Loucy (cell line): ENCODE measurements around the gene CGN.

ENCODE experiments used
- H2AFZ ChIP-seq: fragments of 200-600 bp; sonication (generic); 2 replicates; pipeline ENCODE4 v1.6.0; 2016; ENCODE audit warnings: antibody characterized with exemption, mild to moderate bottlenecking, low read length, moderate library complexity
- H3F3A ChIP-seq: fragments of 200-600 bp; 2 replicates; pipeline ENCODE4 v1.6.0; 2016; ENCODE audit warnings: antibody characterized with exemption, low read depth, mild to moderate bottlenecking
- H3K27me3 ChIP-seq: fragments of 200-600 bp; sonication (generic); 2 replicates; pipeline ENCODE4 v1.6.1; 2014; ENCODE audit warnings: low read length, mild to moderate bottlenecking; ENCODE audit not compliant: insufficient read depth, poor library complexity, severe bottlenecking
- H3K36me3 ChIP-seq: fragments of 200-600 bp; sonication (generic); 2 replicates; pipeline ENCODE4 v1.6.1; 2016; ENCODE audit warnings: low read length; ENCODE audit not compliant: insufficient read depth
- H3K4me1 ChIP-seq: fragments of 200-600 bp; sonication (generic); 2 replicates; pipeline ENCODE4 v1.5.1; 2014; ENCODE audit warnings: low read length, mild to moderate bottlenecking; ENCODE audit not compliant: insufficient read depth, poor library complexity, severe bottlenecking
- H3K4me2 ChIP-seq: fragments of 200-600 bp; sonication (generic); 2 replicates; pipeline ENCODE4 v1.6.0; 2014; ENCODE audit warnings: antibody characterized with exemption, low read length, low read depth, mild to moderate bottlenecking; ENCODE audit not compliant: poor library complexity, severe bottlenecking
- H3K4me3 ChIP-seq: fragments of 200-600 bp; sonication (generic); 2 replicates; pipeline ENCODE4 v1.5.1; 2014; ENCODE audit warnings: low read length, mild to moderate bottlenecking, mixed read lengths; ENCODE audit not compliant: poor library complexity, severe bottlenecking
- H3K79me2 ChIP-seq: fragments of 200-600 bp; sonication (generic); 2 replicates; pipeline ENCODE4 v1.6.1; 2014; ENCODE audit warnings: low read length; ENCODE audit not compliant: insufficient read depth
- H3K9ac ChIP-seq: fragments of 200-600 bp; sonication (generic); 2 replicates; pipeline ENCODE4 v1.6.0; 2014; ENCODE audit warnings: mild to moderate bottlenecking, low read depth, low read length, moderate library complexity; ENCODE audit not compliant: poor library complexity, severe bottlenecking
- H3K9me2 ChIP-seq: fragments of 200-600 bp; sonication (generic); replicated peaks from 2 replicates; pipeline ENCODE4 v1.6.1; 2016; ENCODE audit warnings: low read depth, low read length, mixed read lengths
- H3K9me3 ChIP-seq: fragments of 200-600 bp; sonication (generic); 2 replicates; pipeline ENCODE4 v1.6.1; 2014; ENCODE audit warnings: mild to moderate bottlenecking, antibody characterized with exemption, low read length, low read depth; ENCODE audit not compliant: insufficient read depth
- H4K20me1 ChIP-seq: fragments of 200-600 bp; sonication (generic); 2 replicates; pipeline ENCODE4 v1.6.0; 2014; ENCODE audit warnings: antibody characterized with exemption, low read length, mild to moderate bottlenecking; ENCODE audit not compliant: insufficient read depth, poor library complexity, severe bottlenecking
- CTCF ChIP-seq: fragments of 200-600 bp; sonication (generic); conservative IDR thresholded peaks from 2 replicates; pipeline ENCODE4 v1.5.1; 2014; ENCODE audit warnings: mild to moderate bottlenecking, antibody characterized with exemption, low read length
- EZH2phosphoT487 ChIP-seq: fragments of 200-600 bp; IDR thresholded peaks from 2 replicates; pipeline ENCODE4 v1.6.1; 2018; ENCODE audit warnings: antibody characterized with exemption, mild to moderate bottlenecking, moderate library complexity, borderline replicate concordance

Gene CGN

GRCh38 chr1:151526735-151527525 is 15.7 kb downstream of the CGN start:
- no peak overlapping the region for H3K9ac ChIP-seq
- H3K9me3 ChIP-seq: no peaks in the 10 kb centered on the region
- no peaks in the 10 kb centered on the region for H3K9me2 ChIP-seq
- no peaks in the 10 kb centered on the region for H3K4me1 ChIP-seq
- H3K27me3 ChIP-seq: no peaks in the 10 kb centered on the region
- no peaks in the 10 kb centered on the region for H3K79me2 ChIP-seq
- no peaks in the 10 kb centered on the region for H4K20me1 ChIP-seq
- H3K4me3 ChIP-seq: no peak overlapping the region
- no peak for TF ChIP-seq EZH2phosphoT487
- TF ChIP-seq CTCF: no peak
- H3K4me2 ChIP-seq: no peak overlapping the region
- H3K36me3 ChIP-seq: no peaks in the 10 kb centered on the region
- no peaks in the 10 kb centered on the region for H3F3A ChIP-seq
- no peak overlapping the region for H2AFZ ChIP-seq

GRCh38 chr1:151529211-151529702 is 18.1 kb downstream of the CGN start:
- Histone ChIP-seq H3K79me2 (no peaks in the 10 kb centered on the region), H3K9ac (no peak overlapping the region), H3F3A (no peaks in the 10 kb centered on the region), H4K20me1 (no peaks in the 10 kb centered on the region), H3K9me2 (no peaks in the 10 kb centered on the region), H3K4me2 (no peak overlapping the region), H3K27me3 (no peaks in the 10 kb centered on the region), H2AFZ (no peak overlapping the region), H3K4me1 (no peaks in the 10 kb centered on the region), H3K9me3 (no peaks in the 10 kb centered on the region), H3K36me3 (no peaks in the 10 kb centered on the region), H3K4me3 (no peak overlapping the region)
- no peak for TF ChIP-seq EZH2phosphoT487
- TF ChIP-seq CTCF: no peak

- Histone ChIP-seq H2AFZ (no peak overlapping the region), H3K4me3 (no peak overlapping the region), H3K27me3 (no peaks in the 10 kb centered on the region), H3K36me3 (no peaks in the 10 kb centered on the region), H3K9me2 (no peaks in the 10 kb centered on the region), H3K4me2 (no peak overlapping the region), H3F3A (no peaks in the 10 kb centered on the region), H3K4me1 (no peaks in the 10 kb centered on the region), H3K79me2 (no peaks in the 10 kb centered on the region), H3K9me3 (no peaks in the 10 kb centered on the region), H4K20me1 (no peaks in the 10 kb centered on the region), H3K9ac (no peak overlapping the region)
- TF ChIP-seq CTCF (no peak), EZH2phosphoT487 (no peak)
These were observed 18.6 kb downstream of the CGN start for GRCh38 chr1:151529781-151530180.
